Hepatocyte (in vitro differentiated cells): ENCODE results near the gene ITGB2.

Experiments
- EZH2 ChIP-seq: fragments of 200-600 bp; sonication (generic); IDR thresholded peaks from 2 replicates; pipeline ENCODE4 v1.6.1; 2016; ENCODE audit warnings: antibody characterized with exemption, mild to moderate bottlenecking, borderline replicate concordance
- TF ChIP-seq, protein P1 (sequence below): fragments of 200-600 bp; sonication (generic); IDR thresholded peaks from 2 replicates; pipeline ENCODE4 v1.5.1; 2016; ENCODE audit warnings: antibody characterized with exemption, mild to moderate bottlenecking; ENCODE audit not compliant: poor library complexity

DNA sequence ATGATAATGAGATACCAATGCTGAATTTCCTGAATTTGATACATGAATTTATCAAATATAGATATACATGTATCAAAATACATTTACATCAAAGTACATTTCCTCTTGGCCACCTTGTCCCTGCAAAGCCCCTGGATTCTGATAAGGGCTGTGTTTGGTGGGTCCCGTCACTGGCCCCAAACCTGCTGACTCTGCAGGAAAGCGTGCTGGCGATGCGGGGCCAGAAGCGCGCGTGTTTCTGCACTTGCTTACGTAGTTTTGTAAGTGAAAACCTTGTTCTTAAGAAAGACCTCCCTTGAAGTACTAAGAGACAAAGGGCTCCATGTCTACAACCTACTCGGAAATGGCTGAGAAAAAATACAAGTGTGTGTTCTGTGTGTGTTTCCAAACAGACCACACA is 11.0 kb downstream of the ITGB2 start:
- TF ChIP-seq, protein P1, sequence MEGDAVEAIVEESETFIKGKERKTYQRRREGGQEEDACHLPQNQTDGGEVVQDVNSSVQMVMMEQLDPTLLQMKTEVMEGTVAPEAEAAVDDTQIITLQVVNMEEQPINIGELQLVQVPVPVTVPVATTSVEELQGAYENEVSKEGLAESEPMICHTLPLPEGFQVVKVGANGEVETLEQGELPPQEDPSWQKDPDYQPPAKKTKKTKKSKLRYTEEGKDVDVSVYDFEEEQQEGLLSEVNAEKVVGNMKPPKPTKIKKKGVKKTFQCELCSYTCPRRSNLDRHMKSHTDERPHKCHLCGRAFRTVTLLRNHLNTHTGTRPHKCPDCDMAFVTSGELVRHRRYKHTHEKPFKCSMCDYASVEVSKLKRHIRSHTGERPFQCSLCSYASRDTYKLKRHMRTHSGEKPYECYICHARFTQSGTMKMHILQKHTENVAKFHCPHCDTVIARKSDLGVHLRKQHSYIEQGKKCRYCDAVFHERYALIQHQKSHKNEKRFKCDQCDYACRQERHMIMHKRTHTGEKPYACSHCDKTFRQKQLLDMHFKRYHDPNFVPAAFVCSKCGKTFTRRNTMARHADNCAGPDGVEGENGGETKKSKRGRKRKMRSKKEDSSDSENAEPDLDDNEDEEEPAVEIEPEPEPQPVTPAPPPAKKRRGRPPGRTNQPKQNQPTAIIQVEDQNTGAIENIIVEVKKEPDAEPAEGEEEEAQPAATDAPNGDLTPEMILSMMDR, result no peak
- TF ChIP-seq EZH2, result no peak
